22Rv1 (cell line): ENCODE data around the gene CAND1.

Source experiments
- H3K27ac ChIP-seq: fragments of 450-650 bp; 2 replicates; pipeline ENCODE4 v1.5.1; 2017
- CTCF ChIP-seq: fragments of 450-650 bp; IDR thresholded peaks from 2 replicates; pipeline ENCODE4 v1.5.1; 2017; ENCODE audit warnings: mild to moderate bottlenecking
- ZFX ChIP-seq: fragments of 450-650 bp; IDR thresholded peaks from 2 replicates; pipeline ENCODE4 v1.6.1; 2017; ENCODE audit warnings: antibody characterized with exemption, borderline replicate concordance

Gene CAND1

GRCh38 chr12:67243260-67243659 is 25.9 kb upstream of the CAND1 start:
- H3K27ac ChIP-seq = no peak overlapping the region
- TF ChIP-seq CTCF (no peak), ZFX (no peak)

- H3K27ac ChIP-seq = no peak overlapping the region
- TF ChIP-seq CTCF = no peak
These were observed 23.6 kb upstream of the CAND1 start for GRCh38 chr12:67245571-67245970.

- no peak overlapping the region for H3K27ac ChIP-seq
- TF ChIP-seq ZFX = no peak
- TF ChIP-seq CTCF = no peak
These were observed 18.1 kb upstream of the CAND1 start for GRCh38 chr12:67251012-67251411.

- no peak for TF ChIP-seq CTCF
- no peak for TF ChIP-seq ZFX
These were observed 14.7 kb upstream of the CAND1 start for GRCh38 chr12:67254372-67255026.

GRCh38 chr12:67256649-67257048 is 12.5 kb upstream of the CAND1 start:
- TF ChIP-seq CTCF = no peak
- no peak for TF ChIP-seq ZFX

More at GRCh38 chr12:67254372-67255026, 14.7 kb upstream of the CAND1 start:
- H3K27ac ChIP-seq = no peak overlapping the region

GRCh38 chr12:67263471-67263870 is 5.7 kb upstream of the CAND1 start:
- no peak for TF ChIP-seq ZFX
- no peak for TF ChIP-seq CTCF
- no peak overlapping the region for H3K27ac ChIP-seq

More at GRCh38 chr12:67256649-67257048, 12.5 kb upstream of the CAND1 start:
- H3K27ac ChIP-seq = no peak overlapping the region

GRCh38 chr12:67268335-67268895 is 743 bp upstream of the CAND1 start:
- TF ChIP-seq ZFX (no peak), CTCF (no peak)
- peak overlapping the region; percentile 98 for H3K27ac ChIP-seq
